GM21360 (cell line): ENCODE data around the gene GPSM3.
"Not testable (repeated sequence)": the region's sequence is repeated elsewhere in the genome, so short reads cannot be mapped to it uniquely, and the experiment has no call there.

Source experiments
- ATAC-seq: cut with Tn5 transposase; IDR thresholded peaks from one replicate; pipeline ENCODE4 v1.9.1; 2021; ENCODE audit warnings: mild to moderate bottlenecking, moderate library complexity; ENCODE audit not compliant: unreplicated experiment

The GPSM3 gene

DNA sequence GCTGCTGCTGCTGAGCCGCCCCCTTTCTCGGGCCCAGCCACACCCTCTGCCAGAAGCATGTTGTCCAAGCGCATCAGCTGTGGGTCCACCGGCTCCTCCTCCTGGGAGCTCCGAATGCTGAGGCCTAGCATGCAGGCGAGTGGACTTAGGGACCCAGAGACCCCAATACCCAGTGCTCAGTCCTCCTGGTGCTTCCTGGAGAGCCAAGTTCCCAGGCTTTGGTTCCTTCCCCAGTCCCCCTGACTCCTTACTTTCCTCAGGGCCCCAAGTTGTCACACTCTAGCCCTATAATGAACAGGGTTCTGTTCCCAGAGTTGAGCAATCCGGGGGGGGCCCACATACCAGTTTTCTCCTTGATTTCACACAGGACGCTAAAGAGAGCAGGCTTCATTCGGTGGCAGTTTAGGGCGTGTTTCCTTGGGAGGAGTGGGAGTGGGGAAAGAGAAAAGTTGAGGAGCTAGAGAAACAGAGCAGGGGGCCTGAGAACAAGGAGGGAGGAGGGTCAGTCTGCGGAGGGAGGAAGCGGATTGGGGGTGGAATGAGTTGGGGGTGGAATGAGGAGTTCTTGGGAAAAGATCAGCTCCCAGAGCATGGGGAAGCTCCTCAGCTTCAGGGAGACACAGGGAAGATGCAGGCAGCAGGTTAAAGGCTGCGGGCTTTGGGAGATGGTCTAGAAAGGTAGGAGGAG lies 3.9 kb downstream of the GPSM3 start:
- no peak for ATAC-seq

- not testable (repeated sequence) for ATAC-seq
Observed at GRCh38 chr6:32187725-32188380, 4.6 kb downstream of the GPSM3 start.

GRCh38 chr6:32187009-32187709 lies 5.3 kb downstream of the GPSM3 start:
- no peak for ATAC-seq

DNA sequence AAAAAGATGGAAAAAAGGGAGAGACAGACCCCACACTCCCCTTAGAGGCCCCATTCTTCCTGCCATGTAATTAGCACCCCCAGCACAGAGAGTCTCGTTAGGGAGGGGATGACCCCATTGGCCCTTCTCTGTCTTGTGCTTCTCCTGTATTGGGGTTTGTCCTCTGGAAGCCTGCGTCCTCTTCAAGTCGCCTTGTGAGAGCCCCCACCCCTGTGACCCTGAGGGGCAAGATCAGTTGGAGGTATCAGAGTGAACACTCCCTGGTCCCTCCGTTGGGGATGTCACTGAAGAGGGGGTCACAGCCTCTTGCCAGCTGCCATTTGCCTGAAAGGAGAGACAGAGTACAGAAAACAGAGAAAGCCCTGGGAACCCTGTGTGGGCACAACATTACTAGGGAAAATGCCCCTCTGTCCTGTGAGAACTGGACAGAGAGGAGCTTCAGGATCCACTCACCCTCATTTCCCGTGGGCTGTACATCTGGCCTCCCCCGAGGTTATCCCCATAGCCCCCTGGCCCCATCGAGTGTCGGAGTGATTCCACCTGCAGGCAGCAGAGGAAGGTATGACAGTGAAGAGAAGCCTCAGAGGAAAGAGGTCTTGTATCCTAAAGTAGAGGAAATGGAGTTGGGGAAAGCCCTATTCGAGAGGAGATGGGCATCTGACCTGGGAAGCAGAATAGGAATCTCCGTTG lies 6.1 kb downstream of the GPSM3 start:
- not testable (repeated sequence) for ATAC-seq

- ATAC-seq = not testable (repeated sequence)
Observed at GRCh38 chr6:32185681-32186131, 6.7 kb downstream of the GPSM3 start.

DNA sequence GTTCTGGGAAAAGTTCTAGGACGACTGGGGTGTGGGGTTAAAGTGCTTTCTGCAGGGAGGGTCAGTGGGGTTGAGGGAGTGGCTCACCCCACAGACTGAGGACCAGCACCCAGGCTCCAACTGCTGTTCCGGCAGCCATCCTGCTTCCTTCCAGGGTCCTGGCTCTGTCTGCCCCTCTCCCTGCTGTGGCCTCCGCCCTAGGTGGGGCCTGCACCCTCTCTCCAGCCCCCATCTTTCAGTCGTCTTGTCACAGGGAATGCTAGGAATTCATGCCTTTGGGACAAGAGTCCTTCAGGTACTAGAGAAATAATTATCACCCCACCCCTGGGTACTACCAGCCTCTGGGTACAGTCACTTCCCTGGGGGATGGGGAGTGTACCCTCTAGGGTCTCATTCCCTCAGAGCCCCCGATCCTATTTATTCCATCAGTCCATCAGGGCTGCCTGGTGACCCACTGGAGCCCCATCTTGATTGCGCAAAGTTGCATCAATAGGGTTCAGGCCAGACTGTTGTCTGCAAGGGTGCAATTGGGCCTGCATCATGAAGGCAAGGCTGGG lies 8.3 kb downstream of the GPSM3 start, which contains the start of gene AGER:
AGER (minus strand) TSS at position 170 of the 557 bp plus-strand sequence; CDS start at position 139, 31 bp downstream.
- ATAC-seq = no peak

DNA sequence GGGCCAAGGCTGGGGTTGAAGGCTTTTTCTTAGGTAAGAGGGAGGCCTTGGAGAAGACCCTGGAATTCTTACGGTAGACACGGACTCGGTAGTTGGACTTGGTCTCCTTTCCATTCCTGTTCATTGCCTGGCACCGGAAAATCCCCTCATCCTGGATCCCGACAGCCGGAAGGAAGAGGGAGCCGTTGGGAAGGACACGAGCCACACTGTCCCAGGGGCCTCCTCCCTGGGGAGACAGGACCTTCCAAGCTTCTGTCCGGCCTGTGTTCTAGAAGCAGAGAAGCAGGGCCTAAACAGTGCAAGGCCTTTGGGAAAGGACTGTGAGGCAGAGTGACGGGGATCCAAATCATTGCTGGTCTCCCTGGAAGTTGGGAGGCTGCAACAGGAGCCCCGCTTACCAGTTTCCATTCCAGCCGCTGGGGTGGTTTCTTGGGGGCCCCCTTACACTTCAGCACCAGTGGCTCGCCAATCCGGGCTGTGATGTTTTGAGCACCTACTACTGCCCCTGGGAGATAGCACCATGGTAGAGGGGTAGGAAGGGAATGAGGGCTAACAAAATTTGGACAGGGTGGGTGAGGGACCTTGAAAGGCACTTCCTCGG lies 8.9 kb downstream of the GPSM3 start:
- ATAC-seq = no peak

- no peak for ATAC-seq
Observed at GRCh38 chr6:32183030-32183429, 9.4 kb downstream of the GPSM3 start.

DNA sequence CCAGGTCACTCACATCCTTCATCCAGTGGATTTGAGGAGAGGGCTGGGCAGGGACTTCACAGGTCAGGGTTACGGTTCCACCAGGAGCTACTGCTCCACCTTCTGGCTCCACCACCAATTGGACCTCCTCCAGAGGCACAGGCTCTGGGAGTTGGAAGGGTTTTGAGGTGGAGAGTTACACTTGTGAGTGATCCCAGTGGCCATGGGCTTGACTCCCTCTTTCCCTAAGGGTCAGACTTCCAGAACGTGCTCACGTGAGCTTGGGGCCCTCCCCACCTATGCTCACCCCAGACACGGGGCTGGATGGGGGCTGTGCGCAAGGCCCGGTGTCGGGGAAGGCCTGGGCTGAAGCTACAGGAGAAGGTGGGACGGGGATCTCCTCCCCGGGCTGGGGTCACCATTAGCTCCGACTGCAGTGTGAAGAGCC lies 9.9 kb downstream of the GPSM3 start:
- ATAC-seq = no peak

DNA sequence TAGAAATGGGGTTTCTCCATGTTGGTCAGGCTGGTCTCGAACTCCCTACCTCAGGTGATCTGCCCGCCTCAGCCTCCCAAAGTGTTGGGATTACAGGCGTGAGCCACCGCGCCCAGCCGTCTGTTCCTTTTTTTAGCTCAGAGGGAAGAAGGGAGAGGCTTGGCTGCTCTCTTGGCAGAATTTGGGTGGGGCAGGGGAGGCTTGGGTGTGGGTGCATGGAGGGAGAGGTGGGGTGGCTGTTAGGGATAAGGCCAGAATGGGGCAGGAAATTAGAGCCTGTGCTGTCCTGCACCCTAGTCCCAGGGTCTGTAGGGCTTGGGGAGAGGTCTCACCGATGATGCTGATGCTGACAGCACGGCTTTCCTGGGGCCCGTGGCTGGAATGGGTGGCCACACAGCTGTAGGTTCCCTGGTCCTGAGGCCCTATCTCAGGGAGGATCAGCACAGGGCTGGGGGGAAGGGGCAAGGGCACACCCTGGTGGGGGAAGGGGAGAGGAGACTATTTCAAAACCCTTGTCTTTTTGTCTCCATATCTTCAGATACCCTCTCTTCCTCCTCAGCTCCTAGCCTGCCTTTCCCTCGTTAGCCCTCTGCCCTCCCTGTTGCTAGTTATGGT lies 10.4 kb downstream of the GPSM3 start:
- no peak for ATAC-seq

DNA sequence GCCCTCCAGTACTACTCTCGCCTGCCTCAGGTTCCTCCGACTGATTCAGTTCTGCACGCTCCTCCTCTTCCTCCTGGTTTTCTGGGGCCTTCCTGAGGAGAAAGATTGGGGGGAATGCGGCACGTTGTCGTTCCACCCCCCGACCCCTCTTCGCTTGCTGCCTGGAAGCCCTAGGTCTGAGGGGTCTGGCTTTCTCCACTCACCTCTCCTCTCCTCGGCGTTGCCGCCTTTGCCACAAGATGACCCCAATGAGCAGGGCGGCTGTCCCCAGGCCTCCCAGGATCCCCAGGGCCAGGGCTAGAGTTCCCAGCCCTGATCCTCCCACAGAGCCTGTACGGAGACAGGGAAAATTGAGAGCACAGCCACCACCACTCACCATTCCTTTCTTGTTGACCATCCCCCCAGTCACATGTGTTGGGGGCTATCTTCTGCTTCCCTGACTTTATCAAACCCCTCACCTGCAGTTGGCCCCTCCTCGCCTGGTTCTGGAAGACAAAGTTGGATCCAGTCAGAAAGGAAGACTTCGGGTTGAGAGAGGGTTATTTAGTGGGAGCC lies 11.2 kb downstream of the GPSM3 start:
- no peak for ATAC-seq

DNA sequence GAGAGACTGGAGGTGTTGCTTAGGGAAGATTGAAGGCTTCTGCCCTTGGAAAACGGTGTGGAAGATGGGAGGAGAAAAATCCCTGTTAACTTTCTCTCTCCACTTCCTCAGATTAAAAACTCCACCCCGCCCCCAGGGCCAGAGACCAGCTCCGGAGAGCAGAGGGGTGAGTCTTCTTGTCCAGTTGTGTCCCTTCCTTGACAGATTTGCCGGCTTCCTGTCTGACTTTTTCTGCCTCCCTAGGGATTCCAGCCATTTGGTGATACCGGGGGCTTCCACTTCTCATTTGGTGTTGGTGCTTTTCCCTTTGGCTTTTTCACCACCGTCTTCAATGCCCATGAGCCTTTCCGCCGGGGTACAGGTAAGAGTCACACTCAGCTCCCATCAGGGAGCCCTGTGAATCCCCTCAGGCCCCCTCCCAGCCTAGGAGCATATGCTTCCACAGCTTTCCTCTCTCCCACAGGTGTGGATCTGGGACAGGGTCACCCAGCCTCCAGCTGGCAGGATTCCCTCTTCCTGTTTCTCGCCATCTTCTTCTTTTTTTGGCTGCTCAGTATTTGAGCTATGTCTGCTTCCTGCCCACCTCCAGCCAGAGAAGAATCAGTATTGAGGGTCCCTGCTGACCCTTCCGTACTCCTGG lies 12.6 kb downstream of the GPSM3 start:
- no peak for ATAC-seq

GRCh38 chr6:32178547-32179440 lies 13.6 kb downstream of the GPSM3 start:
- ATAC-seq = no peak

DNA sequence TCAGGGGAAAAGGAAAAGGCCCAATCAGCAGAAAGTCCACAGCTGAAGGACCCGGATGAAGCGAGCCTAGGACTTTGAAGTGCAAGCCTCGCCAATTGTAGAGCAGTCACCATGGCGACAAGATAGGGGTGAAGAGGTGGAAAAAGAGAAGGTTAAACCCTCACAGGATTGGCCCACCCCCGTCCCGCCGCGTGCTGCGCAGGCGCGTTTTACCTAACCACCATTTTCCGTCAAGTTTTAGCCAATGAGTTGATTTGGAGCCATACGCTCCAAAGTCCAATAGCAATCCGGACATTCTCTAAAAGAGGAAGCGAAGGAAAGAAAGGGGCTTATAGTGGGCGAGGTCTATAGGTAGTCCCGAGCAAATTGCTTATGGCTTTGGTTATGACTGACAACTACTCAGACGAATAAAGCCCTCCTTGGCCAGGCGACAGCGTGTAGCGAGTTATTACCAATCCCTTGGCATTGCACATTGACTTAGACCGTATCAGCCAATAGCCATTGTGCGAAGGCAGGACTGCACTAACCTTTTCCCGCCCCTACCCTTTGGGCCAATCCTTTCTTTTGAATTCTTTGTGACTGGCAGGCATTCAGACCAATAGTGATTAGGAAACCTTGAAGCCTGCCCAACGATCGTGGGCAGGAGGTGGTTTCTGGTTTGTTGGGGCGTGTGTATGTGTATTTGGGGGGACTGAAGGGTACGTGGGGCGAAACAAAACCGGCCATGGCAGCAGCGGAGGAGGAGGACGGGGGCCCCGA lies 14.5 kb downstream of the GPSM3 start, which contains the start of gene RNF5:
RNF5 (plus strand) TSS at position 618 of the 759 bp plus-strand sequence; CDS start at position 725, 107 bp downstream.
- ATAC-seq = peak; percentile 73

GRCh38 chr6:32177183-32177787 lies 15.2 kb downstream of the GPSM3 start:
- no peak for ATAC-seq

GRCh38 chr6:32176476-32177182 lies 15.8 kb downstream of the GPSM3 start:
- ATAC-seq = no peak
